ENCODE data around the gene FRK.

FRK gene

DNA sequence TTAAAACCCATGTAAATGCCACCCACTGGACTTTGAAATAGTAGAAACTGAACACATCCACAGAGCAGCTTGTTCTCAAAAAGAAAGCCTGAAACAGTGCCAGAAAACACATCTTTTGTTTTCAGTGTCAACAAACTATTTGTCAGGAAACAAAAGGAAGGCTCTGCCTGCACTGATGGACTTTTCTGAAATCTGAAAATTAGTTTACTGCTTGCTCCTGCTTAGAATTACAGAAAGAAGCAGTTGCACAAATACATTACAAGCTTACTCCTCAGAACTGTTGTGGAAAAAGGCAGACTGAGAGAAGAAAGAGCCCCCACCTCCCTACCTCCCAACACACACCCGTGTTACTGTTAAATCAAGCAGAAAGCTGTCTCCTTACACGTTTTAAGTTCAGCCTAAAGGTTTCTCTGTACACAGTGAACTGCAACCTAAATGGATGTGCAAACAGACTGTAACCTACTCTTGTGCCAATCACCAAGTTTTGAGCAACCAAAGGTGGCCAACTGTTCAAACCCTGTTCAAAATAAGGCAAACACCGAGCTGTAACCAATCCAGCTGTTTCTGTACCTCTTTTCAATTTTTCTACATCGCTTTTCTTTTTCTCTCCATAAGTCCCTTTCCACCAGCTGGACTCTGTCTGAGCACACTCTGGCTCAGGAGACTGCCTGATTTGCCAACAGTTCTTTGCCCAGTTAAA lies 43.7 kb downstream of the FRK start:
- Histone ChIP-seq H3K4me3 (no peak overlapping the region), H3K36me3 (replicated peaks) (no peaks in the 10 kb centered on the region), H3K9me3 (no peaks in the 10 kb centered on the region), H3K4me1 (no peaks in the 10 kb centered on the region), H3K27me3 (ENCODE audit: low read depth) (no peaks in the 10 kb centered on the region)
- in situ Hi-C loops (cut with MboI; ENCODE audit: low sequenced_read_pairs), result no loop called here
- DNase-seq (ENCODE audit: low spot score in 2 of 2), result no peak

DNA sequence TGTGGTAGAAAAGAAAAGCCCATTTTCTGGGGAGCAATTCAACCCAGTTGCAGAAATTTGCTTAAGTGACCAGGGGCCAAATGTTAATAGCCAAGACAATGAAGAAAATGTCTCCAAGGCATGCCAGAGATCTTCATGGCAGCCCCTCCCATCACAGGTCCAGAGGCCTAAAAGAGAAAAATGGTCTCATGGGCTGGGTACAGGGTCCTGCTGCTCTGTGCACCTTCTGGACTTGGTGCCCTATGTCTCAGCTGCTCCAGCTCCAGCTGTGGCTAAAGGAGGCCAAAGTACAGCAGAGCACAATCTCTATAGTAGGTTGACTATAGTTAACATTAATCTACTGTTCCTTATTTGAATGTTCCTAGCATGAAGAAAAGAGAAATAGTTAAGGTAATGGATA lies 44.7 kb downstream of the FRK start:
- H3K4me3 ChIP-seq, result no peak overlapping the region
- in situ Hi-C loops (cut with MboI; ENCODE audit: low sequenced_read_pairs), result no loop called here
- no peaks in the 10 kb centered on the region for H3K27me3 ChIP-seq (ENCODE audit: low read depth)
- H3K4me1 ChIP-seq, result no peaks in the 10 kb centered on the region
- H3K36me3 ChIP-seq (replicated peaks), result no peaks in the 10 kb centered on the region
- DNase-seq (ENCODE audit: low spot score in 2 of 2), result no peak
- no peaks in the 10 kb centered on the region for H3K9me3 ChIP-seq

DNA sequence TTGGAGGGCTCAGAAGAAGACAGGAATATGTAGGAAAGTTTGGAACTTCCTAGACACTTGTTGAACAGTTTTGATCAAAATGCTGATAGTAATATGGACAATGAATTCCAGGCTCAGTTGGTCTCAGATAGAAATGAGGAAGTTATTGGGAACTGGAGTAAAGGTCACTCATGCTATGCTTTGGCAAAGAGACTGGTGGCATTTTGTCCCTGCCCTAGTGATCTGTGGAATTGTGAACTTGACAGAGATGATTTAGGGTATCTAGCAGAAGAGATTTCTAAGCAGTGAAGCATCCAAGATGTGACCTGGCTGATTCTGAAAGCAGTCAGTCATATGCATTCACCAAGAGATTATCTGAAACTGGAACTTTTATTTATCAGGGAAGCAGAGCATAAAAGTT lies 45.1 kb downstream of the FRK start:
- H3K4me3 ChIP-seq, result no peak overlapping the region
- in situ Hi-C loops (cut with MboI; ENCODE audit: low sequenced_read_pairs), result no loop called here
- no peaks in the 10 kb centered on the region for H3K9me3 ChIP-seq
- no peaks in the 10 kb centered on the region for H3K36me3 ChIP-seq (replicated peaks)
- H3K4me1 ChIP-seq, result no peaks in the 10 kb centered on the region
- DNase-seq (ENCODE audit: low spot score in 2 of 2), result no peak
- H3K27me3 ChIP-seq (ENCODE audit: low read depth), result no peaks in the 10 kb centered on the region

DNA sequence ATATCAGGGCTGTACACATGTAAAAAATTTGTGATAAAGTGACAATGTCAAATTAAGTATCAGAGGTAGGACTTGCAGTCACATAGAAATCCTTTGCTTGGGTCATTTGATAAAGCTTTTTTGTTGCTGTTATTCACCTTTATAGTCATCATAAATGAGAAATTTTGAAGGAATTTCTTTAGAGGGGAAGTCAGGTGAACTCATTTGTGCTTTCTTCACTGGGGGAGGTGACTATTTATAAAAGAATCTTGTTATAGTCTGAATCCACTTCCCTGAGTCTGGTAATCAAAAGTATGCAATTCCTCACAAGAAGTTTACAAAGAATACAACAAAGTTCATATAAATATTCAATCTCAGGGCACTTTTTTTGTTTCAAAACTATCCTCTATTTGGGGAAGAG lies 47.7 kb downstream of the FRK start:
- in situ Hi-C loops (cut with MboI; ENCODE audit: low sequenced_read_pairs), result no loop called here
- Histone ChIP-seq H3K36me3 (replicated peaks) (no peaks in the 10 kb centered on the region), H3K4me3 (no peak overlapping the region), H3K4me1 (no peaks in the 10 kb centered on the region), H3K9me3 (no peaks in the 10 kb centered on the region), H3K27me3 (ENCODE audit: low read depth) (no peaks in the 10 kb centered on the region)
- DNase-seq (ENCODE audit: low spot score in 2 of 2), result no peak

DNA sequence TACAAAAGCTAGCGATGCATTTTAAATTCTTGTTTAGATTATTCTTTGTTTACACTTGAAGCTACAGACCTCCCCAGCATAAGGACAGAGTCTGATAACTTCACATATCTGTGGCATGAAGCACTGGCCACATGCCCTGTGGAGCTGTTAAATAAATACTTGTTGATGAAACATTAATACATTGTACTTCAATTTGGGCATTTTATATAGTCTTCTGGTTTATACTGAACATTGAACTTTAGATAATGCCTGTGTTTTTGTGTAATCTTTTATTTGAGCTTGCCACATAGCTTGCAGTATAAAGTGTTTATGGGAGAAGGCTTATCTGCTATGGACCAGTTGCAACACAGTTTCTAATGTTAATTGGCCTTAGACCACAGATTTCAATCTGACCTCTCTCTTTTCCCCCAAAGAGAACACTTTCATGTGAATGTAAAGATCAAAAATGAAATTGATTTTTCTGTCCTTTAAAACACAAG lies 48.2 kb downstream of the FRK start:
- in situ Hi-C loops (cut with MboI; ENCODE audit: low sequenced_read_pairs), result no loop called here
- Histone ChIP-seq H3K9me3 (no peaks in the 10 kb centered on the region), H3K4me3 (no peak overlapping the region), H3K36me3 (replicated peaks) (no peaks in the 10 kb centered on the region), H3K27me3 (ENCODE audit: low read depth) (no peaks in the 10 kb centered on the region), H3K4me1 (no peaks in the 10 kb centered on the region)
- DNase-seq (ENCODE audit: low spot score in 2 of 2), result no peak

DNA sequence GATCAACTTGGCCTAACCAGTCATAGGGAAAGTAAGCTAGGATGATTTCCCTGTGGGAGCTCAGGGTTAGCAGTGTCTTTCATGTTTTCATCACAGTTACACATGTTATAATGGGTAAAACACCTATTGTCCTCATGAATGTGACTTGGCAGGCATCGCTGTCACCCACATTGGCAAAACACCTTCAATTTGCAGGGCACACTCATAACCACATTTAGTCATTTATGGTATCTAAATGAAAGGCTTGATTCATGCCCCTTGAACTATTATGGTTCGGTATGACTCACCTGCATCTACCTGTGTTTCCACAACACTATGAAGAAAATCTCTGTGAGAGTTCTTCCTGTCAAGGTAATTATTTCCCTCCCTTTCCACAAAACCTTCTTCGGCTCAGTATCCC lies 49.2 kb downstream of the FRK start:
- Histone ChIP-seq H3K36me3 (replicated peaks) (no peaks in the 10 kb centered on the region), H3K4me3 (no peak overlapping the region), H3K9me3 (no peaks in the 10 kb centered on the region), H3K27me3 (ENCODE audit: low read depth) (no peaks in the 10 kb centered on the region), H3K4me1 (no peaks in the 10 kb centered on the region)
- DNase-seq (ENCODE audit: low spot score in 2 of 2), result no peak
- in situ Hi-C loops (cut with MboI; ENCODE audit: low sequenced_read_pairs), result no loop called here

DNA sequence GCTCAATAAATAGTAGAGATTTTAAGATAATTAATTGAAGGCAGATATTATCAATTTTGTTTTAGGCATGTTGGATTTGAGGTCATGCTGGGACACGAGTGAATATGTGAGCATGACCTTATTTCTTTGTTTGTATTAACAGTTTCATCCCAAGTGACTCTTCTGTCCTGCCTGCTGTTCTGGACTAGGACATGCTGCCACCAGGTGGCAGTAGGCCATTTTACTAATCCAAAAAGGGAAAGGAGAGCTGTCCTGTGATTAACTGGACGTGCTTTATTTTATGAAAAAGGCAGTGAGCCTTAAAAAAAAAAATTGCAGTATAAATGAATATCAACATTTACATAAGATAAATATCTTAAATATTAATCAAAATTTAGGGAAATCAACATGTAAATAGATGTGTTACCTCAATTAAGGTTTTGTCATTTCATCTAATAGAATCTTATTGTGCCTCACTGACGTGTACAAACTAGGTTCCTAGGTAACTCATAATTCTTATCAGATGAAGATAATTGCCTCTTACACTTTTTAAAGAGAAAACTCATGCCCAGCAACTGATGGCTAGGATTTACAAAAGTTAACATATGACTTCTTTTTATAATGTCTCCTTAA lies 49.8 kb downstream of the FRK start:
- H3K27me3 ChIP-seq (ENCODE audit: low read depth), result no peaks in the 10 kb centered on the region
- in situ Hi-C loops (cut with MboI; ENCODE audit: low sequenced_read_pairs), result no loop called here
- peak; percentile 48 to 71 for DNase-seq (ENCODE audit: low spot score in 2 of 2)
- H3K36me3 ChIP-seq (replicated peaks), result no peaks in the 10 kb centered on the region
- H3K4me1 ChIP-seq, result no peaks in the 10 kb centered on the region
- H3K4me3 ChIP-seq, result no peak overlapping the region
- no peaks in the 10 kb centered on the region for H3K9me3 ChIP-seq

DNA sequence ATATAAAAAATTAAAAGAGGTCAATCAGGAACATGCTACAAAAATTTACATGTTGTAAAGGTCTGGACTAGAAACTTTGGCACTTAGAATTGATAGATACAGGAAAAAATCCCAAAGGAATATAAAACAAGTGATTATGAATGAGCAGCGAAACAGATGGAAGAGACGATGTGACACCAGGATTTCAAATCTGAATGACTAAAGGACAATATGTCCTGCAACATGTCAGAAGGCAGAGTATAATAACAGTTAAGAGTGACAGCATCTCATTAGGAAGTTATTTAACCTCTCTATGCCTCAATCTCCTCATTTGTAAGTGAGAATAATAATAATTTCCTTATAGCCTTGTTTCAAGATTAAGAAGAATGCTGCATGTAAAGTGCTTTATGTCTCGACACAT lies 50.3 kb downstream of the FRK start:
- no peaks in the 10 kb centered on the region for H3K36me3 ChIP-seq (replicated peaks)
- in situ Hi-C loops (cut with MboI; ENCODE audit: low sequenced_read_pairs), result no loop called here
- DNase-seq (ENCODE audit: low spot score in 2 of 2), result no peak
- H3K27me3 ChIP-seq (ENCODE audit: low read depth), result no peaks in the 10 kb centered on the region
- no peaks in the 10 kb centered on the region for H3K9me3 ChIP-seq
- H3K4me3 ChIP-seq, result no peak overlapping the region
- H3K4me1 ChIP-seq, result no peaks in the 10 kb centered on the region

DNA sequence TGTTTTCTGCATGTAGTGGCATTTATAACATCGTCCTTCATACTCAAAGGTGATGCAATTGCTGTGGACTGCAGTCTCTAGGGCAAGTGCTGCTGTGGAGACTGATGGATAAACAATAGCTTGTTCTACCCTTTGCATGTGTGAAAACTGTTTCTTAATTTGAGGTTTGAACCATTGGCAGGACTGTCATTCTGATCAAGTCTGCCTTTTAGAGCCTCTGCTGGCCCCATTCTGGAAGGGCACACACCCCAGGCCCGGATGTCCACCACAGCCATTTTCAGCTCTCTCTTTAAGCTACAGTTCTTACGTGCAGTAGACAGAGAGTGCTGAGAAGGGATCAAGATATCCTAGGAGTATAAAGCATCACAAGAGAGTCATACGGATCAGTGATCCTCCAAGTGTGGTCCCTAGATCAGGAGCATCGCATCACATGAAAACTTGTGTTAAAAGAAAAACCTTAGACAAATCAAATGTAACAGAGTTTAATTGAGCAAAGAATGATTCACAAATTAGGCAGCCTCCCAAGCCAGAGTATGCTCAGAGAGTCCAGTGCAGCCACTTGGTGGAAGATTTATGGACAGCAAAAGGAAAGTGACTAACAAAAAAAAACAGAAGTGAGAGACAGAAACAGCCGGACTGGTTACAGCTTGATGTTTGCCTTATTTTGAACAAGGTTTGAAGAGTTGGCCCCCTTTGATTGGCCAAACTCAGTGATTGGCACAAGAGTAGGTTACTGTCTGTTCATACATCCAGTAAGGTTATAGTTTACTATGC lies 52.0 kb downstream of the FRK start:
- no peaks in the 10 kb centered on the region for H3K4me1 ChIP-seq
- H3K9me3 ChIP-seq, result no peaks in the 10 kb centered on the region
- no peak for DNase-seq (ENCODE audit: low spot score in 2 of 2)
- in situ Hi-C loops (cut with MboI; ENCODE audit: low sequenced_read_pairs), result no loop called here
- H3K36me3 ChIP-seq (replicated peaks), result no peaks in the 10 kb centered on the region
- H3K4me3 ChIP-seq, result no peak overlapping the region
- H3K27me3 ChIP-seq (ENCODE audit: low read depth), result no peaks in the 10 kb centered on the region

DNA sequence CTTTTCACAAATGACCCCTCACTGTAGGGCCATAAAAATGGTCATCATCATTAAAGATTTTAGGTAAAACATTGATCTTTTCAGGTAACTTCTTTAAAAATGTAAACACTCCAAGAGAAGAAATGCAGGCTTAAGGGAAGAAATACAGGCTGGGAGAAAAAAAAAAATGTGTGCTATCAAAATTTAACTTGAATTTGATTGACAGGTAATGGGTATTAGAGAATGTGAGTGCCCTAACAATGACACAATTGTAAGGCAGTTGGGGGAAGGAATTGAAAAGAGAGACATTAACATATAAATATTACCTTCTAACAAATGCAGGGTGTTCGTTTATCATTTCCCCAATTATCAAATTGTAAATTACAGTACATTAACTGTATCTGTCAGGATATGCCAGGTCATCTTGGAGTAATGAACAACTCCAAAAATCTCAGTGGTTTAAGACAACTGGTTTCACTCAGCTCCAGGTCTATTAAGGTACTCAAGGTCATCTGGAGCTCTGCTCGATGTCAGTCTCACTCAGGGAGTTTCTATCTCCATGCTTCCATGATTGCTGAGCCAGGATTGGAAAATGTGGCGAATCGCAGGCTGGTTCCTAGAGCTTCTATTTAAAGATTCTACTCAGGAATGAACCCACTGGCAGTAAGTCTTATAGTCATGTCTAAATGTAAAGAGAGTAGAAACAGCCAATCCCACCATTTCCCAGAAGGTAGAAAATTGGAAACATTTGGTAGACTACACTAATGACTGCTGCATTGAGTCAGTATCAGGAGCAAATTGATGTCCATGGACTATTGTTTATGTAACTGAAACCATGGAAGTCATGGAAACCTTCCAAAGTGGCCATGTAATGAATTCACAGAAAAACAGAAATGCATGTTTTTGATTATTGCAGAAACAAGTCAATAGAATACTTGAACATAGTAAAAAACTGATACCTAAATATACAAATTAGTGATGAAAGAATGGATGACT lies 55.6 kb downstream of the FRK start:
- no peaks in the 10 kb centered on the region for H3K27me3 ChIP-seq (ENCODE audit: low read depth)
- DNase-seq (ENCODE audit: low spot score in 2 of 2), result no peak
- in situ Hi-C loops (cut with MboI; ENCODE audit: low sequenced_read_pairs), result no loop called here

DNA sequence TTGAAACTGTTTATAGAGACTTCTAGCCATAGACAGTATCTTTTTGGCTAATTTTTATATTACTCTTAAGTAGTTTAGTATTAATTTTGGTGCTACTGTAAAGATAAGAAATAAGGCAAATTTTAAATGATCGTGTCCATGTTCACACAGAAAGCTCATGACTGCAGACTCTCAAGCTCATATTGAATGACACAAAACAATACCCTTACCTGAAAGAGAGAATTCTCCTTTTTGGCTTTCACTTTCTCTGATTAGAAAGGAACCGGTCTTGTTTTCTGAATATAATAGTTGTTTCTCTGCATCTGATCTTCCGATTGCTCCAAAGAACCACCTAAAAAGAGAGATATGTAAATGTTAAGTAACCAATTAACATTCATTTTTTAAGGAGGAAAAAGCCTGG lies 57.0 kb downstream of the FRK start:
- DNase-seq (ENCODE audit: low spot score in 2 of 2), result no peak
- in situ Hi-C loops (cut with MboI; ENCODE audit: low sequenced_read_pairs), result no loop called here
- Histone ChIP-seq H3K4me1 (no peaks in the 10 kb centered on the region), H3K9me3 (no peaks in the 10 kb centered on the region), H3K4me3 (no peak overlapping the region), H3K36me3 (replicated peaks) (no peaks in the 10 kb centered on the region), H3K27me3 (ENCODE audit: low read depth) (no peaks in the 10 kb centered on the region)

More for the DNA sequence above, 55.6 kb downstream of the FRK start:
- Histone ChIP-seq H3K9me3 (no peaks in the 10 kb centered on the region), H3K4me3 (no peak overlapping the region), H3K36me3 (replicated peaks) (no peaks in the 10 kb centered on the region), H3K4me1 (no peaks in the 10 kb centered on the region)

DNA sequence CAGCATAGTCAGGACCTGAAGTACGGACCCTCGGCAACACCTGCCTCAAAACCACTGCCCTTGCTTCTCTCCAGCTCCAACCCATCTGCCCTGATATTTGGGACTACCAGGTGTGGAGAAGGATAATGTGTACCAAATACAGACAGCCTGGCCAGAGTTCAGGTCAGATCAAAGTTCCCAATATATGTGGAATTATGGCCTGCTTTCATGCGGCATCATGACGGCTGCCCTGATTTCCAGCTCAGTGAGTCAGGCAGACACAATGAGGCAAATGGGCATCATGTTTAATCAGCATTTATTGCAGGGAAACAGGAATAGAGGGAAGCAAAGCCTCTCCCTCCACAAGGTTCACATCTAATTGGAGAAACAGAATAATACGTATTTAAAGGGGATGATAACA lies 57.9 kb downstream of the FRK start:
- no peaks in the 10 kb centered on the region for H3K36me3 ChIP-seq (replicated peaks)
- DNase-seq (ENCODE audit: low spot score in 2 of 2), result no peak
- no peaks in the 10 kb centered on the region for H3K27me3 ChIP-seq (ENCODE audit: low read depth)
- in situ Hi-C loops (cut with MboI; ENCODE audit: low sequenced_read_pairs), result no loop called here
- H3K4me3 ChIP-seq, result no peak overlapping the region
- H3K4me1 ChIP-seq, result no peaks in the 10 kb centered on the region
- H3K9me3 ChIP-seq, result no peaks in the 10 kb centered on the region

DNA sequence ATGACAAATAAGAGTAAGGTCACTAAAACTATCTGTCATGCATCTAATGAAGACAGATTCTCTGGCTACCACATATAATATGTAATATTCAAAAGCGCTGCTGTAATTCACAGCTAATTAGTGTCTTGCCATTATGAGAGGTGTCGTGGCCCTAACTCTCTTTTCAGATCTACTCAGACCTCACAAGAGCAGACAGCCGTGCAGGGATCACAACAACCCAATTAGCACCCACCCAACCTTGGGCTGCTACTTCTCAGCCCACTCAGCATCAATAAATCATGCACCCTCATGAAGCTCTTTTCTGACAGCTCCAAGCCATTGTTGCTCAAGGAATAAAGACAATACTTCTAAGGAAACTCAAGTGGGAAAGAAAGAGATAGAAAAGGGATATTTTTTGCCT lies 61.5 kb downstream of the FRK start:
- H3K27me3 ChIP-seq (ENCODE audit: low read depth), result no peaks in the 10 kb centered on the region
- no peak for DNase-seq (ENCODE audit: low spot score in 2 of 2)
- H3K9me3 ChIP-seq, result no peaks in the 10 kb centered on the region
- no peaks in the 10 kb centered on the region for H3K36me3 ChIP-seq (replicated peaks)
- in situ Hi-C loops (cut with MboI; ENCODE audit: low sequenced_read_pairs), result no loop called here
- no peaks in the 10 kb centered on the region for H3K4me1 ChIP-seq
- no peak overlapping the region for H3K4me3 ChIP-seq
